HEK293T (cell line): ENCODE measurements around the gene TLE2.
A peak's percentile ranks its signal among the peaks of the same experiment; 100 is the strongest.

Experiments used
- CTCF ChIA-PET: fragments of 350-600 bp; formaldehyde crosslinking; extraction: SDS; loops from one replicate; lab custom pipeline; 2021; ENCODE audit warnings: antibody characterized with exemption, inconsistent platforms; lab: Yijun Ruan, JAX
- POLR2A ChIA-PET: fragments of 350-600 bp; formaldehyde crosslinking; extraction: SDS; loops from one replicate; lab custom pipeline; 2020; ENCODE audit warnings: antibody characterized with exemption, inconsistent platforms; lab: Yijun Ruan, JAX
- DNase-seq: peaks from one replicate; pipeline ENCODE4 v3.0.0; 2012; ENCODE audit warnings: mixed read lengths; ENCODE audit errors: extremely low spot score
- ARNT ChIP-seq: fragments of 450-650 bp; IDR thresholded peaks from 2 replicates; pipeline ENCODE4 v1.6.1; 2017; ENCODE audit warnings: mild to moderate bottlenecking
- BHLHE40 ChIP-seq: fragments of 450-650 bp; IDR thresholded peaks from 2 replicates; pipeline ENCODE4 v1.6.1; 2016; ENCODE audit warnings: mild to moderate bottlenecking, moderate library complexity, borderline replicate concordance
- CTBP1 ChIP-seq: fragments of 450-650 bp; IDR thresholded peaks from 2 replicates; pipeline ENCODE4 v1.6.1; 2016; ENCODE audit warnings: borderline replicate concordance
- ELF4 ChIP-seq: fragments of 450-650 bp; IDR thresholded peaks from 2 replicates; pipeline ENCODE4 v1.6.1; 2017; ENCODE audit warnings: antibody characterized with exemption
- FOXA1 ChIP-seq: fragments of 450-650 bp; IDR thresholded peaks from 2 replicates; pipeline ENCODE4 v1.6.1; 2016; ENCODE audit warnings: mild to moderate bottlenecking
- FOXK2 ChIP-seq: fragments of 450-650 bp; IDR thresholded peaks from 2 replicates; pipeline ENCODE4 v1.6.1; 2016; ENCODE audit warnings: mild to moderate bottlenecking
- FOXM1 ChIP-seq: fragments of 450-650 bp; IDR thresholded peaks from 2 replicates; pipeline ENCODE4 v1.6.1; 2017; ENCODE audit warnings: mild to moderate bottlenecking, borderline replicate concordance
- HDGF ChIP-seq: fragments of 450-650 bp; IDR thresholded peaks from 2 replicates; pipeline ENCODE4 v1.6.1; 2017; ENCODE audit warnings: antibody characterized with exemption, borderline replicate concordance
- L3MBTL2 ChIP-seq: fragments of 450-650 bp; conservative IDR thresholded peaks from 2 replicates; pipeline ENCODE4 v1.6.1; 2016; ENCODE audit warnings: mild to moderate bottlenecking
- LEF1 ChIP-seq: fragments of 450-650 bp; IDR thresholded peaks from 2 replicates; pipeline ENCODE4 v1.6.1; 2017; ENCODE audit warnings: mild to moderate bottlenecking, borderline replicate concordance
- NFRKB ChIP-seq: fragments of 450-650 bp; IDR thresholded peaks from 2 replicates; pipeline ENCODE4 v1.6.1; 2016; ENCODE audit warnings: mild to moderate bottlenecking, moderate library complexity
- PKNOX1 ChIP-seq: fragments of 450-650 bp; IDR thresholded peaks from 2 replicates; pipeline ENCODE4 v1.6.1; 2016
- SP1 ChIP-seq: fragments of 450-650 bp; IDR thresholded peaks from 2 replicates; pipeline ENCODE4 v1.6.1; 2017
- SUZ12 ChIP-seq: fragments of 450-650 bp; IDR thresholded peaks from 2 replicates; pipeline ENCODE4 v1.6.1; 2016; ENCODE audit warnings: mild to moderate bottlenecking
- TARDBP ChIP-seq: fragments of 450-650 bp; IDR thresholded peaks from 2 replicates; pipeline ENCODE4 v1.6.1; 2016
- ZNF384 ChIP-seq: fragments of 450-650 bp; IDR thresholded peaks from 2 replicates; pipeline ENCODE4 v1.6.1; 2016

Gene TLE2

GRCh38 chr19:3029065-3029923, at the start of gene TLE2:
TSS of gene TLE2 (minus strand) at chr19:3029280. CDS start at chr19:3028904, 376 bp downstream.
- no peak for TF ChIP-seq TARDBP
- no peak for TF ChIP-seq NFRKB
- no peak for TF ChIP-seq FOXK2
- CTCF ChIA-PET: no interaction called here
- POLR2A ChIA-PET: no interaction called here
- DNase-seq: no peak

DNA sequence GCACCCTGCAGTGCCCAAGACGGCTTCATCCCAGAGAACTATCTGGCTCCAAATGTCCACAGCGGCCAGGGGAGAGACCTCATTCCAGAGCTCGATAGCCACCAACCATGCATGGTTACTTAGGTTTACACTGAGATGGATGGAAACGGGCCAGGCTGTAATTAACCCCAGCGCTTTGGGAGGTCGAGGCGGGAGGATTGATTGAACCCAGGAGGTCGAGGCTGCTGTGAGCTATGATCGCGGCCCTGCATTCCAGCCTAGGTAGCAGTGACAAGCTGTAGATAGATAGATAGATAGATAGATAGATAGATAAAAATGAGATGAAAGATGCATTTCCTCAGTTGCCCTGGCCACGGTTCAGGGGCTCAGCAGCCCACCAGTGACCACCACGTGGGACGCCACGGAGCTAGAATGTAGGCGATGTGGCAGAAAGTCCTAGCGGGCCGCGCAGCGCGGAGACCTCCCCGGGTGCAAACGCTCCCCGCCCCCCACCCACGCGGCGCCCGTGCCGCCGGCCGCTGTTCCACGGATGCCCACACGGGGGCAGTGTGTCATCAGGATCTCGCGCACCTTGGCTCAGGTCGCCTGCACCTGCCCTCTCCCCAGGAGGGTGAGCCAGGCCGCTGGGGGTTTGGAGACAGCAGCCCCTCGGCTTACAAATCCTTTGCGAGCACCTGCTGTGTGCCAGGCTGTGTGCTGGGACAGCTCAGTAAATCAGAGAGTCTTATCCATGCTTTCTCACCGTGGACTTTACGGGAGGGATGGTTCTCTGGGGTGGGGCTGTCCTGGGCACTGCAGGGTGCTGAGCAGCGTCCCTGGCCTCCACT, 46.7 kb upstream of the TLE2 start:
- CTCF ChIA-PET: interaction anchor here (0.9 to 2.6 kb wide), 9 partner anchors 9 to 125 kb away, joined by 3 to 14 read pairs (median 5); no protein-coding TSS in a partner anchor
- TF ChIP-seq ZNF384: no peak
- TF ChIP-seq CTBP1: no peak
- no peak for TF ChIP-seq TARDBP
- TF ChIP-seq LEF1: no peak
- TF ChIP-seq ELF4: no peak
- no peak for TF ChIP-seq FOXM1
- no peak for TF ChIP-seq BHLHE40
- TF ChIP-seq PKNOX1: no peak
- no peak for TF ChIP-seq HDGF
- TF ChIP-seq FOXA1: no peak
- no peak for TF ChIP-seq SP1
- TF ChIP-seq ARNT: no peak
- TF ChIP-seq FOXK2: no peak
- no peak for TF ChIP-seq L3MBTL2
- TF ChIP-seq NFRKB: no peak
- no peak for TF ChIP-seq SUZ12
- POLR2A ChIA-PET: interaction anchor here (0.9 to 1.7 kb wide), 3 partner anchors 39 to 600 kb away, joined by 4 read pairs; partner anchors contain the start of gene GADD45B
- DNase-seq: peak; percentile 79

GRCh38 chr19:3073931-3074595, 45.0 kb upstream of the TLE2 start:
- CTCF ChIA-PET: no interaction called here
- POLR2A ChIA-PET: interaction anchor here (1.7 kb wide), 1 partner anchor 123 kb away, joined by 4 read pairs; no protein-coding TSS in a partner anchor
- TF ChIP-seq HDGF (no peak), TARDBP (no peak), CTBP1 (no peak), FOXK2 (no peak), NFRKB (no peak), BHLHE40 (no peak), SP1 (no peak), ELF4 (no peak), L3MBTL2 (no peak), LEF1 (no peak), ARNT (no peak)
- no peak for DNase-seq

GRCh38 chr19:3073159-3073563, 44.1 kb upstream of the TLE2 start:
- ChIA-PET POLR2A (interaction anchor here (2.2 kb wide), 1 partner anchor 37 kb away, joined by 9 read pairs; no protein-coding TSS in a partner anchor), CTCF (no interaction called here)
- TF ChIP-seq TARDBP (no peak), PKNOX1 (peak; percentile 89; the same call in 1 of the 2 replicates), NFRKB (no peak), ZNF384 (peak; percentile 97), HDGF (no peak)
- DNase-seq: peak; percentile 78

- no peak for DNase-seq
- ChIA-PET CTCF (interaction anchor here (0.7 kb wide), 1 partner anchor 15 kb away, joined by 3 read pairs; no protein-coding TSS in a partner anchor), POLR2A (interaction anchor here (2.2 kb wide), 1 partner anchor 36 kb away, joined by 9 read pairs; no protein-coding TSS in a partner anchor)
- TF ChIP-seq FOXM1 (no peak), NFRKB (no peak), ELF4 (no peak), CTBP1 (no peak), FOXK2 (no peak), HDGF (no peak), L3MBTL2 (no peak), ARNT (no peak), FOXA1 (no peak), BHLHE40 (no peak), PKNOX1 (no peak)
These were observed 42.7 kb upstream of the TLE2 start for GRCh38 chr19:3071768-3072167.
